Measurements from ENCODE around the gene STAT5B. TPM values are rescaled to one million over a fixed set of nuclear protein-coding genes. Genes with fewer than 3 reads are reported as not detected.
A peak's percentile ranks its signal among the peaks of the same experiment; 100 is the strongest.

Gene STAT5B
- total and polyA plus RNA-seq, 5 donors = 19.7 to 46.3 (median 40.0) TPM

DNA sequence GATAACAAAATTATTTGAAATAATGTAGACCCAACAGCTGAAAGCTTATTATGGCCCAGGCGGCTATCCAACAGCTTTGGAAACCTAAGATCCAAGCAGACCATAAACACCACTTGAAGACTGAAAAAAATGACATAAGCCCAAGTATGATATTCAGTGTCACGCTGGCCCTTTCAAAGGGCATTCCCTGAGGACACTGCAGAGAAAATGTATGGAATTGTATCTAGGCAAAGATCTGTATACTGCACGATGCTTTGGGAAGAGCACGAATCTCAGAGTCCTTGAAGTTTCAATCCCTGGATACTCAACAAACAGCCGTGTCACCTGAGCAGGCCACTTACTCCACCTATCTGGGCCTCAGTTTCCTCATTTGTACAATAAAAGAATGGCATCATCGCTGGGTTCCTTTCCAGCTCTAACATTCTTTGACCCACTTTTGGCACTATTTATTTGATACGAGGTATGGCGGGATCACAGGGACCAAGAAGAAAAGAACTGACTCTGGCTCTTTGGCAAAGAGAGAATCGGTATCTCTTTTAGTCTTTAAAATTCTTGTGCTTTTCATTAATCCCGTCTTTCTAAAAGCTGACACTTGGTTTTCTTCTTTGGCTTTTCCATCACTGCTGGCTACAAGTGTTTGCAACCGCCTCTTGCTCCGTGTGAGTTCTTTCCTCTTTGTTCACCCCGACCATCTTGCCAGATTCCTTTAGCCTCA, 1.2 kb downstream of the STAT5B start:
- Histone ChIP-seq H3K9me3 (ENCODE audit: control insufficient read depth, low read length) (no peaks in the 10 kb centered on the region), H3K27me3 (ENCODE audit: control insufficient read depth, insufficient read depth) (no peaks in the 10 kb centered on the region), H3K27ac (ENCODE audit: low read length) (no peak overlapping the region), H3K4me1 (ENCODE audit: control insufficient read depth, insufficient read depth, low read length) (no peaks in the 10 kb centered on the region), H3K4me3 (ENCODE audit: low read length) (peak overlapping the region; percentile 100)
- WGBS = 14% methylated on average over 13 of the region's 13 CpGs
- ATAC-seq (peak in 1 of 2 donors; percentile 13), DNase-seq (no peak)
- intact Hi-C loops (cut with DNase I) = no loop called here

- H3K27ac ChIP-seq (ENCODE audit: low read length) = no peak overlapping the region
- intact Hi-C loops (cut with DNase I) = no loop called here
- WGBS = 89% methylated on average over 3 of the region's 3 CpGs
Observed at GRCh38 chr17:42274253-42274542, 2.0 kb downstream of the STAT5B start.

GRCh38 chr17:42273474-42274252, 2.5 kb downstream of the STAT5B start:
- Histone ChIP-seq H3K27me3 (ENCODE audit: control insufficient read depth, insufficient read depth) (no peaks in the 10 kb centered on the region), H3K4me1 (ENCODE audit: control insufficient read depth, insufficient read depth, low read length) (no peaks in the 10 kb centered on the region), H3K4me3 (ENCODE audit: low read length) (no peak overlapping the region), H3K9me3 (ENCODE audit: control insufficient read depth, low read length) (no peaks in the 10 kb centered on the region), H3K27ac (ENCODE audit: low read length) (no peak overlapping the region)
- no peak for ATAC-seq
- intact Hi-C loops (cut with DNase I) = no loop called here
- no peak for DNase-seq
- 77% methylated on average over 7 of the region's 7 CpGs for WGBS

More at GRCh38 chr17:42274253-42274542, 2.0 kb downstream of the STAT5B start:
- DNase-seq (no peak), ATAC-seq (no peak)
- no peak overlapping the region for H3K4me3 ChIP-seq (ENCODE audit: low read length)
- H3K27me3 ChIP-seq (ENCODE audit: control insufficient read depth, insufficient read depth) = no peaks in the 10 kb centered on the region
- H3K9me3 ChIP-seq (ENCODE audit: control insufficient read depth, low read length) = no peaks in the 10 kb centered on the region
- no peaks in the 10 kb centered on the region for H3K4me1 ChIP-seq (ENCODE audit: control insufficient read depth, insufficient read depth, low read length)

- H3K27me3 ChIP-seq (ENCODE audit: control insufficient read depth, insufficient read depth) = no peaks in the 10 kb centered on the region
- H3K4me1 ChIP-seq (ENCODE audit: control insufficient read depth, insufficient read depth, low read length) = no peaks in the 10 kb centered on the region
- H3K9me3 ChIP-seq (ENCODE audit: control insufficient read depth, low read length) = no peaks in the 10 kb centered on the region
- no peak overlapping the region for H3K27ac ChIP-seq (ENCODE audit: low read length)
- intact Hi-C loops (cut with DNase I) = no loop called here
- DNase-seq (no peak), ATAC-seq (no peak)
- WGBS = 67% methylated on average over 7 of the region's 7 CpGs
- no peak overlapping the region for H3K4me3 ChIP-seq (ENCODE audit: low read length)
Observed at GRCh38 chr17:42272162-42272907, 3.9 kb downstream of the STAT5B start.

DNA sequence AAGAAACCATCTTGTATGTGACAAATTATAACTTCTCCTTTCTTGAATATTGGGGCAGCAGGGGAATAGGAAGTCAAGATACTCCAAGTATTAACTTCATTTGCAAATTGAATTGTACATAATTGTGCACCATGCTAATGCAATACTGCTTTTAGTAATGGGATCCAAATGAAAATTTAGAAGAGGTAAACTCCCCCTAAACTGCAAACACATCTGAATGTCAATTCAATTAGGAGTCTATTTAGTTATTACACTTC, 4.5 kb downstream of the STAT5B start:
- no peak for DNase-seq
- H3K9me3 ChIP-seq (ENCODE audit: control insufficient read depth, low read length) = no peaks in the 10 kb centered on the region
- no peak overlapping the region for H3K4me3 ChIP-seq (ENCODE audit: low read length)
- H3K27ac ChIP-seq (ENCODE audit: low read length) = no peak overlapping the region
- intact Hi-C loops (cut with DNase I) = no loop called here
- ATAC-seq = no peak
- H3K4me1 ChIP-seq (ENCODE audit: control insufficient read depth, insufficient read depth, low read length) = no peaks in the 10 kb centered on the region
- H3K27me3 ChIP-seq (ENCODE audit: control insufficient read depth, insufficient read depth) = no peaks in the 10 kb centered on the region

GRCh38 chr17:42271006-42271778, 5.0 kb downstream of the STAT5B start:
- no peaks in the 10 kb centered on the region for H3K27me3 ChIP-seq (ENCODE audit: control insufficient read depth, insufficient read depth)
- H3K4me3 ChIP-seq (ENCODE audit: low read length) = no peak overlapping the region
- no peak overlapping the region for H3K27ac ChIP-seq (ENCODE audit: low read length)
- H3K4me1 ChIP-seq (ENCODE audit: control insufficient read depth, insufficient read depth, low read length) = no peaks in the 10 kb centered on the region
- WGBS = 83% methylated on average over 3 of the region's 3 CpGs
- intact Hi-C loops (cut with DNase I) = no loop called here
- no peaks in the 10 kb centered on the region for H3K9me3 ChIP-seq (ENCODE audit: control insufficient read depth, low read length)
- ATAC-seq (no peak), DNase-seq (no peak)

DNA sequence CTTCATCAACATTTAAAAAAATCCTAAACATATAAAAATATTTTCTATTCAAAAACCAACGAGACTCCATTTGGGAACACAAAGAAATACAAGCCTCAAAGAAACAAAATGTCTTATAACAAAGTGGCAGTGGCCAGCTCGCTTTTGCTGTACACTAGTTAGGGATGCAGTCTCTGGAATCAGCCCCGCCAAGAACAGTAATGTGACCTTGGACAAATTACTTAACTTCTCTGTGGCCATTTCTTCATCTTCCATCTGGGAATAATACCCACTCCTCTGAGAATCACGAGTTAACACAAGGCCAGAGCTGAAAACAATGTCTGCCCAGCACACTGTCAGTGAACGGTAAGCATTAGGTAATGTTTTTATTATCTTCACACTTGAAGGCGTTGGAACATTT, 5.6 kb downstream of the STAT5B start:
- WGBS = 59% methylated on average over 6 of the region's 6 CpGs
- no peak for ATAC-seq
- Histone ChIP-seq H3K27ac (ENCODE audit: low read length) (no peak overlapping the region), H3K9me3 (ENCODE audit: control insufficient read depth, low read length) (no peaks in the 10 kb centered on the region), H3K4me1 (ENCODE audit: control insufficient read depth, insufficient read depth, low read length) (no peaks in the 10 kb centered on the region), H3K27me3 (ENCODE audit: control insufficient read depth, insufficient read depth) (no peaks in the 10 kb centered on the region), H3K4me3 (ENCODE audit: low read length) (no peak overlapping the region)
- intact Hi-C loops (cut with DNase I) = no loop called here
- peak in 1 of 3 donors; percentile 15 for DNase-seq

DNA sequence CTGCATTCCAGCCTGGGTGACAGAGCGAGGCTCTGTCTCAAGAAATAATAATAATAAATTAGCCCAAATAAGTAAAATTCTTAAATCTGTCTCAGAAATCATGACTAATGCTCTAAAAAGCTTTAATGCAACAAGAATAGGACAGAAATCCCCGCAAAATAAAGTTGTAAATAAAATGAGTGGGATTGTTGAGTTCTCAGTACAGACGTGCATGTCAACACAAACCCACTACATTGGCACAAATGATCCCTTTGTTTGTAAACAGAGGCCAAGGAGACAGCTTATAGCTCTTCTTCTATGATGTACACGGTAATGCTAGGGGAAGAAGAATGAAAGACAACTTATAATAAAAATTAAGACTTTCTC, 6.0 kb downstream of the STAT5B start:
- no peaks in the 10 kb centered on the region for H3K4me1 ChIP-seq (ENCODE audit: control insufficient read depth, insufficient read depth, low read length)
- WGBS = 81% methylated on average over 4 of the region's 4 CpGs
- ATAC-seq = no peak

DNA sequence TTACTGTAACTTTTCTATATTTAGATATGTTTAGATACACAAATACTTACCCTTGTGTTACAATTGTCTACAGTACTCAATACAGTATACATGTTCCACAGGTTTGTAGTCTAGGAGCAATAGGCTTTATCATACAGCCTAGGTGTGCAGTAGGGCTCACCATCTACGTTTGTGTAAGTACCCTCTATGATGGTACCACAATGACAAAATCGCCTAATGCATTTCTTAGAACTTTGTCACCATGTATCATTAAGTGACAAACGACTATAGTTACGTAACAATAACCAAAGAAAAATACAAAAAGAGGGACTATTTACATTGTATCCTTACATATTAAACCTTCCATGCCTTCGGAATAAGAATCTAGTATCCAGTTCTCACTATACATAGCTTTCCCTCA, 8.0 kb downstream of the STAT5B start:
- Histone ChIP-seq H3K4me1 (ENCODE audit: control insufficient read depth, insufficient read depth, low read length) (no peaks in the 10 kb centered on the region), H3K9me3 (ENCODE audit: control insufficient read depth, low read length) (no peaks in the 10 kb centered on the region), H3K27me3 (ENCODE audit: control insufficient read depth, insufficient read depth) (no peaks in the 10 kb centered on the region), H3K27ac (ENCODE audit: low read length) (no peak overlapping the region), H3K4me3 (ENCODE audit: low read length) (no peak overlapping the region)
- no peak for ATAC-seq
- DNase-seq = no peak
- intact Hi-C loops (cut with DNase I) = no loop called here
- 87% methylated on average over 5 of the region's 5 CpGs for WGBS

More for the DNA sequence above, 6.0 kb downstream of the STAT5B start:
- H3K27me3 ChIP-seq (ENCODE audit: control insufficient read depth, insufficient read depth) = no peaks in the 10 kb centered on the region
- H3K27ac ChIP-seq (ENCODE audit: low read length) = no peak overlapping the region
- intact Hi-C loops (cut with DNase I) = no loop called here
- DNase-seq = no peak
- no peak overlapping the region for H3K4me3 ChIP-seq (ENCODE audit: low read length)
- no peaks in the 10 kb centered on the region for H3K9me3 ChIP-seq (ENCODE audit: control insufficient read depth, low read length)

- no peaks in the 10 kb centered on the region for H3K4me1 ChIP-seq (ENCODE audit: control insufficient read depth, insufficient read depth, low read length)
- no peak overlapping the region for H3K27ac ChIP-seq (ENCODE audit: low read length)
- H3K4me3 ChIP-seq (ENCODE audit: low read length) = no peak overlapping the region
- DNase-seq (no peak), ATAC-seq (no peak)
- WGBS = 65% methylated on average over 9 of the region's 9 CpGs
- intact Hi-C loops (cut with DNase I) = no loop called here
- H3K27me3 ChIP-seq (ENCODE audit: control insufficient read depth, insufficient read depth) = no peaks in the 10 kb centered on the region
- no peaks in the 10 kb centered on the region for H3K9me3 ChIP-seq (ENCODE audit: control insufficient read depth, low read length)
Observed at GRCh38 chr17:42266918-42267766, 9.0 kb downstream of the STAT5B start.

Measured in right cardiac atrium (tissue), 5 donors.